SK-N-SH (cell line): ENCODE data around the gene RBM17. TPM values are rescaled to one million over a fixed set of nuclear protein-coding genes. Genes with fewer than 3 reads are reported as not detected.

Experiments used
- CHD2 ChIP-seq: fragments of 150-350 bp; IDR thresholded peaks from 2 replicates; pipeline ENCODE4 v1.6.1; 2018; ENCODE audit warnings: low read length; ENCODE audit not compliant: partially characterized antibody
- EP300 ChIP-seq, 2 experiments: IDR thresholded peaks; 2 replicates each; pipeline versions ENCODE4 v1.4.0 to v1.6.1; 2012; ENCODE audit warnings: borderline replicate concordance in 1 of 2, low read depth in 1 of 2, low read length in 1 of 2
- FOXM1 ChIP-seq: IDR thresholded peaks from 2 replicates; pipeline ENCODE4 v1.4.0; 2012; ENCODE audit warnings: low read depth, mild to moderate bottlenecking
- GABPA ChIP-seq: IDR thresholded peaks from 2 replicates; pipeline ENCODE4 v1.4.0; 2012; ENCODE audit warnings: low read depth, mild to moderate bottlenecking
- IRF3 ChIP-seq: fragments of 150-350 bp; IDR thresholded peaks from 2 replicates; pipeline ENCODE4 v1.6.1; 2016; ENCODE audit warnings: mild to moderate bottlenecking, low read depth, low read length
- MEF2A ChIP-seq: IDR thresholded peaks from 2 replicates; pipeline ENCODE4 v1.4.0; 2012; ENCODE audit warnings: low read depth, borderline replicate concordance
- MXI1 ChIP-seq: IDR thresholded peaks from 2 replicates; pipeline ENCODE4 v1.6.1; 2012; ENCODE audit warnings: mild to moderate bottlenecking, low read depth, low read length, improper control_type of control experiment
- NFIC ChIP-seq: IDR thresholded peaks from 2 replicates; pipeline ENCODE4 v1.4.0; 2012; ENCODE audit warnings: borderline replicate concordance
- PBX3 ChIP-seq: IDR thresholded peaks from 2 replicates; pipeline ENCODE4; 2012
- POLR2AphosphoS5 ChIP-seq: IDR thresholded peaks from 2 replicates; pipeline ENCODE4 v1.6.1; 2012; ENCODE audit warnings: low read depth, low read length
- RAD21 ChIP-seq: IDR thresholded peaks from 2 replicates; pipeline ENCODE4 v1.6.1; 2012; ENCODE audit warnings: mild to moderate bottlenecking, low read length
- REST ChIP-seq: IDR thresholded peaks from 2 replicates; pipeline ENCODE4 v1.6.1; 2012; ENCODE audit warnings: mild to moderate bottlenecking, low read depth, low read length, moderate library complexity
- RFX5 ChIP-seq: IDR thresholded peaks from 2 replicates; pipeline ENCODE4 v1.6.1; 2012; ENCODE audit warnings: mild to moderate bottlenecking, improper control_type of control experiment, low read length
- RXRA ChIP-seq: IDR thresholded peaks from 2 replicates; pipeline ENCODE4 v1.4.0; 2012; ENCODE audit warnings: low read depth, mild to moderate bottlenecking, borderline replicate concordance
- TAF1 ChIP-seq: IDR thresholded peaks from 2 replicates; pipeline ENCODE4 v1.6.1; 2012; ENCODE audit warnings: low read depth, mild to moderate bottlenecking, low read length, moderate library complexity, borderline replicate concordance
- TCF12 ChIP-seq: IDR thresholded peaks from 2 replicates; pipeline ENCODE4 v1.4.0; 2012
- USF1 ChIP-seq: IDR thresholded peaks from 2 replicates; pipeline ENCODE4 v1.4.0; 2012; ENCODE audit warnings: low read depth, borderline replicate concordance
- USF2 ChIP-seq: fragments of 150-350 bp; IDR thresholded peaks from 2 replicates; pipeline ENCODE4 v1.6.1; 2017; ENCODE audit warnings: antibody characterized with exemption, low read length, low read depth, borderline replicate concordance
- ZBTB33 ChIP-seq: IDR thresholded peaks from 2 replicates; pipeline ENCODE4 v1.4.0; 2012; ENCODE audit warnings: low read depth, borderline replicate concordance
- polyA plus RNA-seq, 3 experiments: library from polyadenylated mRNA; depleted of rRNA; stranded (reverse); fragments of >200 nt; gene quantifications; 2 replicates each; pipeline ENCODE4 v1.2.3, GENCODE V29; 2012

RBM17 gene
- polyA plus RNA-seq, 1 of the 3 experiments (the other 2 are of a cell fraction), result 32.6 TPM

- TF ChIP-seq ZBTB33 (no peak), NFIC (no peak), MXI1 (peak; percentile 82), FOXM1 (no peak), RAD21 (peak; percentile 55), USF2 (no peak), RXRA (no peak), RFX5 (0 out of 2 replicates have a peak, but pooled peaks have one; percentile 9), USF1 (0 out of 2 replicates have a peak, but pooled peaks have one; percentile 29), EP300 (IDR thresholded peaks at IDR 0.05; ENCODE audit: borderline replicate concordance in 1 of 2, low read depth in 1 of 2, low read length in 1 of 2) (0 out of 4 replicates have a peak, but pooled peaks of 1 of the 2 experiments have one; percentile 23), IRF3 (no peak), TCF12 (peak; percentile 60; the same call in 1 of the 2 replicates), TAF1 (no peak), REST (0 out of 2 replicates have a peak, but pooled peaks have one; percentile 42), POLR2AphosphoS5 (no peak), PBX3 (peak; percentile 39; the same call in 1 of the 2 replicates), GABPA (no peak), CHD2 (peak; percentile 88), MEF2A (no peak)
Measured at GRCh38 chr10:6086375-6087233, 2.2 kb upstream of the RBM17 start (continued).
